HG03139 (cell line): ENCODE measurements around the gene IGFALS.

Experiments used
- ATAC-seq: cut with Tn5 transposase; IDR thresholded peaks from one replicate; pipeline ENCODE4 v1.9.1; 2021; ENCODE audit not compliant: unreplicated experiment

IGFALS gene

DNA sequence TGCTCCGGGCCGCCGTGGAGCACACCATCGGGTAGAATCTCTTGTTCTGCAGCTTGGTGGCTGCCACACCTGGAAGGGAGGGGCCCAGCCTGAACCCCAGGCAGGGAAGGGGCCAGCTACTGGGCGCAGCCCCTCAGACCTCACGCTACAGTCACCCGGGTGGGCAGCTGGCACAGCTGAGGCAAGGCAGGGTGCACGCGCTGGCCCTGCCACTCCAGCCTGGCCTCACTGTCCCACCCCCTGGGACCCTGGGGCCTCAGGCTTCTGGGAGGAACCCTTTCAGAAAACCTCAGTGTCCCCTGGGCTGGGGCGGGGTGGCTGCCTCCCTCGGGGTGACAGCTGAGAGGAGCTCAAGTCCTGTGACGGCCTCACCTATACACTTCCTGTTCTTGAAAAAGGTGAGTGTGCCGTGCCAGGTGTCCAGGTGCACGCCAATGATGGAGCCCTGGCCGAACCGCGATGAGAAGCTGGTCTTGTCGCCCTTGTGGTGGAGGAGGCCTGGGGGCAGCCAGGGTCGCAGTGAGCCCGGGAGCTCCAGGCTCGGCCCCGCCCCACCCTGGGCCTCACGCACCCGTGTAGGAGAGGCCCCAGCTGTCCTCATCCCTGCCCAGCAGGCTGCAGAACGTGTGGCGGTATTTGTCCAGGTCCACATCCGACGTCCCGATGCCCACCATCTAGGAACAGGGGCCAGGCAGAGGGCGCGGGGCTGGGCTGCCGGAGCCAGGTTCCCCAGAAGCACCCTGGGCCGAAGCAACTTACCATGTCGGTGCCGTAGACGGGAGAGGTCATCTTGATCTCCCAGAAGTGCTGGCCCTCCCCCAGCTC, 15.9 kb downstream of the IGFALS start:
- ATAC-seq = no peak

GRCh38 chr16:1776991-1777374, 16.5 kb downstream of the IGFALS start:
- ATAC-seq = no peak

DNA sequence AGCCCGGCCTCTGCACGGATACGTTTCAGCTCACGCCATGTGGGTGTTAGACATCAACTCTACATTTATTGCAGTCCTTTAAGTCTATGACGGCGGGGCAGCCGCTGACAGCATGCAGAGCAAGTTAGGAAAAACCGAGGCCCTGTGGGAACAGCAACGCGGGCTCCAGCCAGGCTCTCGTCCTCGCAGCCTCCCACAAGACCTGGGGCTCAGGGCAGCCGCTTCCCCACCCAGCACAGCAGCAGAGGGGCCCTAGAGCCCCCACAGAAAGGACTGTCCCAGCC, 16.9 kb downstream of the IGFALS start:
- no peak for ATAC-seq

DNA sequence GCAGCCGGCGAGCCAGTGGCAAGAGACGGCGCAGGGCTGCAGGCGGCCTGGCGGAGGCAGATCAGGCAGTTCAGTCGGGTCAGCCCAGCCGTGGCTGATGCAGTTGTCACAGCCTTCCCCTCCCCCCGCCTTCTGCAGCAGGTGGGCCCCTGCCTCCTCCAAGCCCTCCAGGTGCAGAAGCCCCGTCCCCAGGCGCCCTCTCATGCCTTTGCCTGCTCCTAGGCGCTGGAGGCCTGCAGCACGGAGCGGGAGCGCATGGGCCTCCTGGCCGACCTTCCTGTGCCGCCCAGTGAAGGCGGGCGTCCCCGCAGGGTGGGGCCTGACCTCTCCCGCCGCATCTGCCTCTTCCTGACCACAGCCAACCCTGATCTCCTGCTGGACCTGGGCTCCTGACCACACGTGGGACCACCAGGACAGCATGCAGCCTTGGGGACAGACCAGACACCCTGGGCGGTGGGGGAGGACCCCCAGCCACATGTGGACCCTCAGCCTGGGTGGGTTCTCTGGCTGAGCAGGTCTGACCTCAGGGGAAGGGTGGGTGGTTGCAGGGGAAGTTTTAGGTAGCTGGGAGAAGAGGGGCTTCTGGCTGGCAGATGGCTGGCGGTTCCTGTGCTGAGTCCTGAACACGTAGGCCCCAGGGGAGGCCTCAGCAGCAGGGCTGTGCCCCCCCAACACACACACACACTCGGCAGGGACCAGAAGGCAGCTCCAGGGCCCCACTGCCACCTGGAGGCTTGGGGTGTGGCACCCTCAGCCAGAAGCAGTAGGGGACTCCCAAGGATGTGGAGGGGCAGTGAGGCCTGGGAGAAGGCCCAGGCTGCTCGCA, 17.4 kb downstream of the IGFALS start:
- ATAC-seq = no peak

DNA sequence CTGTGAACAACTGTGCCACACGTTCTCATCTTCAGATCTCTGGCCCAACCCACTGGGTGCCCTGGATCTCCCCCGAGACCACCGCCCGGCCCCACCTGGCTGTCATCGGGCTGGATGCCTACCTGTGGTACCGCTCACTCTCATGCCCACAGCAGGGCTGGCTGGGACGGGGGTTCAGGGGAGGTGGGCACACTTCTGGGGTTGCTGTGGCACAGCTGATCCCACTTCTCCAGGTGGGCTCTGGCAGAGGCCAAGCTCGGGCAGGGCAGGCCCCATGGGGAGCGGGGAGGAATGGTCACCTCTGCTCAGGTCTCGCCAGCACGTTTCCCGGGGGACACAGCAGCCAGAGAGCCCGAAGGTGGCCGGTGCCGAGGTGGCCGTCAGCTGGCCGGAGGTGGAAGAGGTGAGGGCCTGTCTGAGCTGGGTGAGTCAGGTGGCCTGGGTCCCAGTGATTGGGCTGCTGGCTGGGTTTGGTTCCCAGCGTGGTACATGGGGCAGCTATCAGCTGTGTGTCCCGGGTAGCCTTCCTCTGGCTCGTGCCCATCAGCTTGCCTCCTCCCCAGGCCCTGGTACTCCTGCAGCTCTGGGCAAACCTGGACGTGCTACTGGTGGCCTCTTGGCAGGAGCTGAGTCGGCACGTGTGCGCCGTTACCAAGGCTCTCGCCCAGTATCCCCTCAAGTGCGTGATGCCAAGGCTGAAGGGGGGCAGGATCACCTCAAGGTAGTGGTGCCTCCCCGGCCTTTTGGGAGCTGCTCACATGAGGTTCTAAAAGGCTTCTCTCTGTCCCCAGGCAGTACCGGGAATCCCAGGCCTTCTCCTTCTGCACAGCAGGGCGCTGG, 18.3 kb downstream of the IGFALS start:
- ATAC-seq = no peak

- ATAC-seq = no peak
Measured at GRCh38 chr16:1774448-1774780, 19.1 kb downstream of the IGFALS start.

DNA sequence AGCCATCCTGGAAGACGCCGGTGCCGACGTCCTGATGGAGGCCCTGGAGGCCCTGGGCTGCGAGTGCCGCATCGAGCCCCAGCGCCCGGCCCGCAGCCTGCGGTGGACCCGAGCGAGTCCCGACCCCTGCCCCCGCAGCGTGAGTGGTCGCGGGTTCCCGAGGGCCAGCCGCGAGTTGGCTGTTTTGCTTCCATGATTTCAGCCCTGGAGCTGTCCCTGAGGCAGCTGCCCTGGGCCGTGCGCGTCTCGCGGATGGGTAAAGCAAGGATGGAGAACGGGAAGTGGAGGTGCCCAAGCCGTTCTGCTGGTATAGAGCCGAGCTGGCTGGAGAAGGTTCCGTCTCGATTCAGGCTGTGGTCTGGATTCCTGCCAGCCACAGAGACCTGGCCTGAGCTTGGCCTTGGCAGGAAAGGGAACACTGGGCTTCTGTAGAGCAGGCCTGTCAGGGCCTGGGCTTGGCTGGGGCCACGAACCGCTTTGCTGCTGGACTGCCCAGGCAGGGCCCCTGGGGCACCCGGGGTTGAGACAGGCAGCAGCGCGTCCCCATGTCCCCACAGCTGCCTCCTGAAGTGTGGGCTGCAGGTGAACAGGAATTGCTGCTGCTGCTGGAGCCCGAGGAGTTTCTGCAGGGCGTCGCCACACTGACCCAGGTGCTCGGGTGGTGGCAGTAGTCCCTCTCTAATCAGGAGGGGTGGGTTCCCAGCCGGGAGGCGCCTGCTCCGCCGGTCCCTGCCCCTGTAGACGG, 19.6 kb downstream of the IGFALS start:
- ATAC-seq = no peak

GRCh38 chr16:1772908-1773702, 20.4 kb downstream of the IGFALS start, which contains the start of gene MRPS34:
Gene MRPS34 (minus strand): TSS chr16:1773134. CDS start chr16:1773119, 15 bp downstream.
- ATAC-seq = peak; percentile 41

DNA sequence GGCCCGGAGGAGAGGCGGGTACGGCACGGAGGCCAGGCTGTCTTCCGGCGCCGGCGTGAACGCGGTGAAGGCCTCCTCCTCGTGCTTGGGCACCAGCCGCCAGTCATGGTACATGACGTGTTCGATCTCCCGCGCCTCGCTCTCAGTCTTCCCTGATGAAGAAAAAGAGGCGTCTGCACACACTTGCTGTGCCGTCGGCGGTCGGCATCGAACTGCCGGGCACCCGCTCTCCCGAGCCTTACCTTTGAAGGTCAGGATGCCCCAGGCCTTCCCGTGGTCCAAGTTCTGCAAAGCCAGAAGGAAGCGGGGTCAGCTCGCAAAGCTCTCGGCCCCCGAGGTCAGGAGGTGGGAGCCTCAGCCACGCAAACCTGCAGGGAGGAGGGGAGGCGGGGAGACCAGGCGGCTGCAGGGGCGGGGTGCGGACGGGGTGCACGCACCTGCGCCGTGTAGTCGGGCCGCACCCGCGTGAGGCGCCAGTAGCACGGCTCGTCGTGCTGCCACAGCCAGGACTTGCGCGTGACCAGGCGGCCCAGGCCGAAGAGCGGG, 21.1 kb downstream of the IGFALS start, which contains the start of gene EME2:
TSS of gene EME2 (plus strand) at position 449 of the 546 bp plus-strand sequence. CDS start 418 bp downstream, outside the sequence.
- ATAC-seq = peak; percentile 4

- ATAC-seq = no peak
Measured at GRCh38 chr16:1771864-1772361, 21.6 kb downstream of the IGFALS start.

DNA sequence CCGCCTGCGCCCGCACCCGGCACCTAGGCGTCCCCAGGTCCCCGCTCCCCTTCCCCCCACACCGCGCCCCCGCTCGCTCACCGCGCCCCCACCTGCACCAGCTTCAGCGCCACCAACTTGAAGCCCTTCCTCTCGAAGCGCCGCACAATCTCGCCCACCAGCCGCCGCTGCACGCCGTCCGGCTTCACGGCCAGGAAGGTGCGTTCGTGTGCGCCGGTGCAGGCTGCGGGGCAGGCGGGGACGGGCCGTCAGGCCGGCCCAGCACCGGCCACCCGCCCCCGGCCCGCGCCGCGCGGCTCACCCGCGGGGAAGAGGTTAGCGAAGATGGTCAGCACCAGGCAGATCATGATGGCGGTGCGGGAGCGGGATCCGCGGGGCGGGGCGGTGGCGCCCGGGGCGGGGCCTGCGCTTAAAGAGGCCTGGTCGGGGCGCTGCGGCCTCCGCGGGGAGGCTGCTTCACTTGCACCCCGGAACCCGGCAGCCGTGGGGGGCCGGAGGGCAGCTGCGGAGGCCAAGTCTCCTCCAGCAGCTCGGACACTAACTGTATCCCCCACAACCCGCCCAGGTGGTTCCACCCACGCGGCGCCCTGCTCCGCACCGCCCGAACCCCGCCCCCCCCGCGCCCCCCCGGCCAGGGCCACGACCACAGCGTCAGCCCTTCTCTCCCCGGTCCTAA, 22.2 kb downstream of the IGFALS start, which contains the start of gene NME3:
TSS of gene NME3 (minus strand) at position 356 of the 676 bp plus-strand sequence. CDS start at position 347, 9 bp downstream.
- no peak for ATAC-seq

DNA sequence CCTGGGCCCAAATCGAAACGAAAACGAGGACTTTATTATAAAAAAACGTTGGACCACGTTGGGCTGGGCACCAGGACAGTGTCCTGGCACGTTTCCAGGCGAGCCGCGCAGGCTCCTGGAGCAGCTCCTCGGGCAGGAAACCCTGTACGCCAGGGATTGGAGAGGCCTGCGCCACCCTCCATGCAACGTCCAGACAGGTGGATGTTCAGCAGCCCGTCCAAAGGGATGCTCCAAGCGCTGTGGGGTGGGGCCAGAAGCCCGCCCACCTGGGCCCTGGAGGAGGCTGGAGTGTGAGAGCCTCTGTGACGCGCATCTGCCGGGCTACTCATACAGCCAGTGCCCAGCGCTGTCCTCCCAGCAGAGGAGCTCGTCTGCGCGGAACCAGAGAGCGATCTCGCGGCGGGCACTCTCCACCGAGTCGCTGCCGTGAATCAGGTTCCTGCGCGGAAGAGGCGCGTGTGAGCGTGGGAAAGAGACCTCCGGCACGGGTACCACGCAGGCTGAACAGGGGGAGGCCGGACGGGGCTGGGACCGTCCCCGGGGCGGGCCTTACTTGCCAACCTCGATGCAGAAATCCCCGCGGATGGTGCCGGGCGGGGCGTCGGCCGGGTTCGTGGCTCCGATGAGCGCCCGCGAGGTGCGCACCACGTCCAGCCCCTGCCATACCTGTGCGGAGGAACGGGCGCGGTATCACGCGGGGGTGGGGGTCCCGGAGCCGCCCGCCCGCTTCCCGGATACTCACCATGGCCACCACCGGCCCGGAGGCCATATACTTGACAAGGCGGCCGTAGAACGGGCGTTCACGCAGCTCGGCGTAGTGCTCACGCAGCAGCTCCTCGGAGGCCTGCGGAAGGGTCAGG, 22.9 kb downstream of the IGFALS start:
- no peak for ATAC-seq

DNA sequence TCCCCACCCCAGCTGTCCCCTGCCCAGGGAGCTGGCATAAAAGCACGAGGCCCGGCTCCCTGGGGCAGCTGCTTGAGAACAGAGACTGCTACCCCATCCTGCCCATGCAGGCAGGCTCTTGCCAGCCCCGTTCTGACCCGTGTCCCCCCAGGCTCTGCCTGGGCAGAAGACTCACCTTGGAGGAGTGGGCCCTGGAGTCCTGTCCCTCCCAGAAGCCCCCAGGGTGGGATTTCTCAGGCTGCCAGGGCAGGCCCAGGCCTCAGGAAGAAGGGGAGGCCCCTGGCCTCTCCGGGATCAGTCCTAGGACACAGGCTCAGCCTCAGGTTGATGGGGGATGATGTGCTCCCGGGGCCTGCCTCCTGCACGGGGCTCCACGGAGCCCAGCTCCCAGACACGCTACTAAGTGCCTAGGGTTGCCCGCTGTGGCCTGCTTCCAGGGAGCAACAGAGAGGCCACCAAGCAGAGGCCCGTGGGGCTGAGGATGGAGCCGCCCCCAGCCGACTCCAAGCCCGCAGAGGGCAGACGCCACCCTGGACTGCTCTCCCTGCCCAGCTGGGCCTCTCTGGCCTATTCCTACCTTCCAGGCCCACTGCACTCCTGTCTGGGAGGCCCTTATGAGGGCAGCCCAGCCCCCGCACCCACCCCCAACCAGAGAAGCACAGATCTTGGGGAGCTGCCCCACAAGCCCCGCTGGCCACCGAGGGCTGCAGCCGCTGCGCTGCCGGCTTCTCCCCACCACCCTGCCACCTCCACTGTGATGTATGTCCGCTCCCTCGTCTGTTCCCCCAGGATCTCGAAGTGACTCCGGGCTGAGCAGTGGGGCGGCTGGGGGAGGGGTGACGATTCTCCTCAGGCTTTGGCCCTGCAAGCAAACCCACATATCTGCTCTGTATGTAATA, 23.9 kb downstream of the IGFALS start:
- no peak for ATAC-seq

GRCh38 chr16:1768767-1769401, 24.6 kb downstream of the IGFALS start:
- ATAC-seq = no peak

- ATAC-seq = no peak
Measured at GRCh38 chr16:1768061-1768766, 25.3 kb downstream of the IGFALS start.
